SK-N-SH treated with all-trans-retinoic acid at 6 μM for 48 hours (cell line): ENCODE results near the gene SMCHD1.

Experiments
- ATAC-seq: fragments of 200-7000 bp; cut with Tn5 transposase; 3 replicates; pipeline ENCODE4 v1.9.1; 2020; ENCODE audit warnings: mild to moderate bottlenecking, moderate library complexity
- ARNTL ChIP-seq: fragments of 450-650 bp; formaldehyde crosslinking; IDR thresholded peaks from 2 replicates; pipeline ENCODE4 v1.5.0; 2020; ENCODE audit warnings: low read depth, mild to moderate bottlenecking, moderate library complexity, borderline replicate concordance
- BACH2 ChIP-seq: fragments of 250-450 bp; sonication (Bioruptor Pico); IDR thresholded peaks from 2 replicates; pipeline ENCODE4 v1.9.0; 2021; ENCODE audit warnings: mild to moderate bottlenecking, borderline replicate concordance
- CREB5 ChIP-seq: fragments of 250-450 bp; sonication (Bioruptor Pico); IDR thresholded peaks from 2 replicates; pipeline ENCODE4 v1.5.1; 2020; ENCODE audit warnings: low read depth, mild to moderate bottlenecking, moderate library complexity
- CSDC2 ChIP-seq: fragments of 250-450 bp; sonication (Bioruptor Pico); IDR thresholded peaks from 2 replicates; pipeline ENCODE4 v1.5.0; 2020; ENCODE audit warnings: mild to moderate bottlenecking, moderate library complexity
- CSRNP3 ChIP-seq: fragments of 250-450 bp; sonication (Bioruptor Pico); IDR thresholded peaks from 2 replicates; pipeline ENCODE4 v1.5.1; 2021; ENCODE audit warnings: mild to moderate bottlenecking, moderate library complexity
- ESRRG ChIP-seq: fragments of 250-450 bp; sonication (Bioruptor Pico); IDR thresholded peaks from 2 replicates; pipeline ENCODE4 v1.6.1; 2021; ENCODE audit warnings: mild to moderate bottlenecking
- GLIS3 ChIP-seq: fragments of 250-450 bp; sonication (Bioruptor Pico); IDR thresholded peaks from 2 replicates; pipeline ENCODE4 v1.5.0; 2020; ENCODE audit warnings: mild to moderate bottlenecking, moderate library complexity
- ISL1 ChIP-seq: fragments of 250-450 bp; sonication (Bioruptor Pico); IDR thresholded peaks from 2 replicates; pipeline ENCODE4 v2.1.2; 2022; ENCODE audit warnings: mild to moderate bottlenecking, moderate library complexity
- OSR1 ChIP-seq: fragments of 250-450 bp; sonication (Bioruptor Pico); IDR thresholded peaks from 2 replicates; pipeline ENCODE4 v1.8.0; 2022; ENCODE audit warnings: moderate library complexity, mild to moderate bottlenecking, inconsistent platforms
- PATZ1 ChIP-seq: fragments of 250-450 bp; sonication (Bioruptor Pico); IDR thresholded peaks from 2 replicates; pipeline ENCODE4 v1.8.0; 2020; ENCODE audit warnings: mild to moderate bottlenecking, moderate library complexity, borderline replicate concordance
- POU6F1 ChIP-seq: fragments of 250-450 bp; sonication (Bioruptor Pico); IDR thresholded peaks from 2 replicates; pipeline ENCODE4 v1.8.0; 2021; ENCODE audit warnings: low read depth, mild to moderate bottlenecking, moderate library complexity, borderline replicate concordance
- PPARA ChIP-seq: fragments of 250-450 bp; sonication (Bioruptor Pico); IDR thresholded peaks from 2 replicates; pipeline ENCODE4 v1.5.0; 2020; ENCODE audit warnings: mild to moderate bottlenecking, borderline replicate concordance
- RARB ChIP-seq: fragments of 250-450 bp; sonication (Bioruptor Pico); IDR thresholded peaks from 2 replicates; pipeline ENCODE4 v1.8.0; 2021; ENCODE audit warnings: mild to moderate bottlenecking, moderate library complexity
- SNAI2 ChIP-seq: fragments of 250-450 bp; sonication (Bioruptor Pico); IDR thresholded peaks from 2 replicates; pipeline ENCODE4 v1.5.0; 2020; ENCODE audit warnings: mild to moderate bottlenecking, moderate library complexity
- TCF4 ChIP-seq: fragments of 250-450 bp; sonication (Bioruptor Pico); IDR thresholded peaks from 2 replicates; pipeline ENCODE4 v1.8.0; 2021; ENCODE audit warnings: mild to moderate bottlenecking, moderate library complexity, borderline replicate concordance
- TOX ChIP-seq: fragments of 250-450 bp; sonication (Bioruptor Pico); IDR thresholded peaks from 2 replicates; pipeline ENCODE4 v1.8.0; 2021; ENCODE audit warnings: mild to moderate bottlenecking, moderate library complexity, borderline replicate concordance
- TSHZ2 ChIP-seq: fragments of 250-450 bp; sonication (Bioruptor Pico); IDR thresholded peaks from 2 replicates; pipeline ENCODE4 v1.5.0; 2020; ENCODE audit warnings: mild to moderate bottlenecking, moderate library complexity
- ZC3H10 ChIP-seq: fragments of 250-450 bp; sonication (Bioruptor Pico); IDR thresholded peaks from 2 replicates; pipeline ENCODE4 v1.5.1; 2021; ENCODE audit warnings: mild to moderate bottlenecking, moderate library complexity
- ZFP3 ChIP-seq: fragments of 250-450 bp; sonication (Bioruptor Pico); IDR thresholded peaks from 2 replicates; pipeline ENCODE4 v1.5.0; 2020; ENCODE audit warnings: mild to moderate bottlenecking, moderate library complexity
- ZFP30 ChIP-seq: fragments of 450-650 bp; formaldehyde crosslinking; IDR thresholded peaks from 2 replicates; pipeline ENCODE4 v1.5.0; 2022; ENCODE audit warnings: mild to moderate bottlenecking, moderate library complexity
- ZNF565 ChIP-seq: fragments of 450-650 bp; formaldehyde crosslinking; conservative IDR thresholded peaks from 2 replicates; pipeline ENCODE4 v1.5.0; 2020; ENCODE audit warnings: low read depth, mild to moderate bottlenecking, moderate library complexity
- ZNF70 ChIP-seq: fragments of 450-650 bp; formaldehyde crosslinking; IDR thresholded peaks from 2 replicates; pipeline ENCODE4 v1.5.0; 2020; ENCODE audit warnings: mild to moderate bottlenecking, moderate library complexity
- ZNF8 ChIP-seq: fragments of 450-650 bp; formaldehyde crosslinking; IDR thresholded peaks from 2 replicates; pipeline ENCODE4 v1.5.0; 2020; ENCODE audit warnings: mild to moderate bottlenecking, moderate library complexity

The SMCHD1 gene

GRCh38 chr18:2609604-2610003 is 45.9 kb upstream of the SMCHD1 start:
- no peak for TF ChIP-seq BACH2 (CRISPR knock-in tag)
- no peak for TF ChIP-seq OSR1
- no peak for TF ChIP-seq TOX (CRISPR knock-in tag)
- no peak for TF ChIP-seq POU6F1 (CRISPR knock-in tag)
- TF ChIP-seq ZNF8 = no peak
- TF ChIP-seq PATZ1 (CRISPR knock-in tag) = no peak
- TF ChIP-seq GLIS3 (CRISPR knock-in tag) = no peak
- TF ChIP-seq ARNTL = no peak
- no peak for TF ChIP-seq CSRNP3
- no peak for TF ChIP-seq CSDC2 (CRISPR knock-in tag)
- no peak for TF ChIP-seq ZC3H10 (CRISPR knock-in tag)
- TF ChIP-seq RARB (CRISPR knock-in tag) = no peak
- no peak for TF ChIP-seq ESRRG
- no peak for TF ChIP-seq PPARA
- TF ChIP-seq CREB5 = no peak
- TF ChIP-seq ZFP3 (CRISPR knock-in tag) = no peak
- TF ChIP-seq TCF4 (CRISPR knock-in tag) = no peak
- no peak for TF ChIP-seq TSHZ2 (CRISPR knock-in tag)
- no peak for TF ChIP-seq SNAI2
- TF ChIP-seq ZNF70 = no peak
- no peak for ATAC-seq

GRCh38 chr18:2610549-2610948 is 45.0 kb upstream of the SMCHD1 start:
- no peak for ATAC-seq
- TF ChIP-seq ARNTL (no peak), TSHZ2 (CRISPR knock-in tag) (no peak), ZC3H10 (CRISPR knock-in tag) (no peak), ISL1 (CRISPR knock-in tag) (no peak), ZFP30 (CRISPR knock-in tag) (no peak), OSR1 (no peak), PPARA (no peak), CREB5 (no peak), CSDC2 (CRISPR knock-in tag) (no peak), TOX (CRISPR knock-in tag) (no peak), ZNF565 (no peak), ZFP3 (CRISPR knock-in tag) (no peak), ZNF8 (no peak), CSRNP3 (no peak), POU6F1 (CRISPR knock-in tag) (no peak), GLIS3 (CRISPR knock-in tag) (no peak), ESRRG (no peak), TCF4 (CRISPR knock-in tag) (no peak)
